ENCODE results near the gene LRFN3.
"Not testable (repeated sequence)": the region's sequence is repeated elsewhere in the genome, so short reads cannot be mapped to it uniquely, and the experiment has no call there.

Gene LRFN3

DNA sequence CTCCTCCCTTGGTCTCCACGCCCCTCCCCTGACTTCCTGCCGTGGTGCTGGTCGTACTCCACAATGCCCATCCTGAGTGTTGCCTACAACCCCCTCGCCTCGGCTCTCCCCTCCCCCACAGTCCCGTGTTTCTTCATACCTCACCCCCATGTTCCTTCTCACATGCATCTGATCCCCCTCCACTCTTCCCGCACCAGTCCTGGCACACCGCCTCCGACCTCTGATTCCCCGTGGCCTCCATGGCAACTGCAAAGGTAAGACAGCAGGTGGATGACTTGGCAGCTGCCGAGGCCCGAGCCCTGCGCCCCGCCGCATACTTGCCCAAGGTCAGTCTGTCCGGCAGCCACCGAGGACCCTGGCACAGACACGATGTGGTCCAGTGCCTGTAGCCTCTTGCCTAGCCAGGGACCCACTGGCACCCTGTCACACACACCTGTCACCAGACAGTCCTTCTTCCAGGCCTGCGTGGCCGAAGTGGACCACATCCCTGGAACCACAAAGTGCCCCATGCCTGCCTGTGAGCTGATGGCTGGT is 42.7 kb downstream of the LRFN3 start:
- DNase-seq: no peak

DNA sequence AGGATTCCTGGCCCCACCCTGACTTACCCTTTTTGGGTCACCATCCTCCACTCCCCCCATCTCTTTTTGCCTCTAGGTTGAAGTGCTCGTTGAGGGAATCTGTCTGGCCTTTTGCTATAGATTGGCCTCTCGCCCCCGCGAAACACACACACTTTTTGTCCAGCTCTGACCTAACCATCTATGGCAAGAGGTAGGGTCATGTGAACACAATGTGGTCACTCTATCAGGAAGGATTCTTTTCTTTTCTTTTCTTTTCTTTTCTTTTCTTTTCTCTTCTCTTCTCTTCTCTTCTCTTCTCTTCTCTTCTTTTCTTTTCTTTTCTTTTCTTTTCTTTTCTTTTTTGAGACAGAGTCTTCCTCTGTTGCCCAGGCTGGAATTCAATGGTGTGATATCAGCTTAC is 44.8 kb downstream of the LRFN3 start:
- DNase-seq: not testable (repeated sequence)

DNA sequence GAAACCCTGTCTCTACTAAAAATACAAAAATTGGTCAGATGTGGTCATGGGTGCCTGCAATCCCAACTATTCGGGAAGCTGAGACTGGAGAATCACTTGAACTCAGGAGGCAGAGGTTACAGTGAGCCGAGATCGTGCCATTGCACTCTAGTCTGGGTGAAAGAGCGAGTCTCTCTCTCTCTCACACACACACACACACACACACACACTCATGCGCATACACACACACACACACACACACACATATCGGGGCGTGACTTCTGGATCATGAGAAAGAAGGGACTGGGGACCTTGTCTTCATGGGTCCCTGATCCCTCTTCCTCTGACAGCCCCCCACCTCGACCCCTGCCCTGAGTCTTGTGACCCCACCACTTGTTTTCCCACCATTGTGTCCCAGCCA is 47.0 kb downstream of the LRFN3 start:
- no peak for DNase-seq

DNA sequence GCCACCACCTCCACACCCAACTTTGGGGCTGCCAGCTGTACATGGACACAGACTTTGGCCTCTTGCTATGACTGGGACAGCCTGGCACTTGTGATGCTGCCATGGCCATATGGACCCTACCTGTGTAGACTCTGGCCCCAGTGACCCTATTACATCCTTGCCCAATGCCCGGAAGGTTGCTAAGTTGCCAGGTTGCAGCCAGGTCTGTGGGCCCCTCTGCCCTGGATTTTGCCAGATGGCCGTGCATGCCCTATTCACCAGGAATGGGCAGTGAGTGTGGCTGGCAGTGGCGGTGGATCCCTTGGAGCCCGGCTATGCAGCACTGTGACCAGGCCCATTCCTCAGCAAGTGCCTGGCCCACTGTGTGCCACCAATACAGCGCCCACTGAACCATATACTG is 49.9 kb downstream of the LRFN3 start:
- no peak for DNase-seq

DNA sequence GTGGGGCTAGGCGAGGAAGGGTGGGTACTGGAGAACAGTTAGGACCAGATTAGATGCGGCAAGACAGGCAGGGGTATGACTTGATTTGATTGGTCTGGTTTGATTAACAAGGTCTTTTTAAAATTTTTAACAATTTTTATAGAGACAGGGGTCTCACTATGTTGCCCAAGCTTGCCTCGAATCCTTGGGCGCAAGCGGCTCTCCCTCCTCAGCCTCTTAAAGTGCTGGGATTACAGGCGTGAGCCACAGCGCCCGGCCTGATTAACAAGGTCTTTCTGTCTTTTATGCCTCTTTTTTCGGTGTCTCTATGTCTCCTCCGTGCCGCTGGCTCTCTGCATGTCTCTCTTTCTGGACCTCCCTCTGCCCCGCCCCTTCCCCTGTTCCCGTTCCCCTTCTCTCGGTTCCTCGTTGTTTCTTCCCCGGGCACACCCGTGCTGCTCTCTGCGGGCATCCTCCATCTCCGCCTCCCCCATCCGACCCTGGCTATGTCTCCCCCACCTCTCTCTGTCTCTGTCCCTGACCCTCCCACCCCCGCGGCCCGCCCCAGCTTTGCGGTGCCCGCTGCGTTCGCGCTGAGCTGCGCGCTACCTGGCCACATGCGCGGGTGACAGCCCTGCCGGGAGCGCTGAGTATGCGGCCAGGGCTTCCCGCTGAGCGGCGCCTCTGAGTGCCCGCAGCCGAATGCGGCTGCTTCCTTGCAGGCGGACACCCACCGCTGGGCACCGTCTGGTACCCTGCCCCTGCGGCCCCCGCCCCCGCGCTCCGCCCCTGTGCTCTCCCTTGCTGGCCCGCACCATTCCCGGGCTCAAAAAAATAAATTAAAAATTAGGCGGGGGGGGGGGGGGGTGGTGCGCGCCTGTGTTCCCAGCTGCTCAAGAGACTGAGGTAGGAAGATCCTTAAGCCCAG is 50.7 kb downstream of the LRFN3 start:
- DNase-seq: no peak

DNA sequence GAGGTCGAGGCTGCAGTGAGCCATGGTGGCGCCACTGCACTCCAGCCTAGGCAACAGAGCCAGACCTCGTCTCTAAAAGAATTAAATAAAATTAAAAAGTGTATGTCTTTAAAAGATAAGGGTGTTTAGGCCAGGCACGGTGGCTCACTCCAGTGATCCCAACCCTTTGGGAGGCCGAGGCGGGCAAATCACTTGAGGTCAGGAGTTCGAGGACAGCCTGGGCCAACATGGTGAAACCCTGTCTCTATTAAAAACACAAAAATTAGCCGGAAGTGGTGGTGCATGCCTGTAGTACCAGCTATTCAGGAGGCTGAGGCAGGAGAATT is 51.4 kb downstream of the LRFN3 start:
- no peak for DNase-seq

DNA sequence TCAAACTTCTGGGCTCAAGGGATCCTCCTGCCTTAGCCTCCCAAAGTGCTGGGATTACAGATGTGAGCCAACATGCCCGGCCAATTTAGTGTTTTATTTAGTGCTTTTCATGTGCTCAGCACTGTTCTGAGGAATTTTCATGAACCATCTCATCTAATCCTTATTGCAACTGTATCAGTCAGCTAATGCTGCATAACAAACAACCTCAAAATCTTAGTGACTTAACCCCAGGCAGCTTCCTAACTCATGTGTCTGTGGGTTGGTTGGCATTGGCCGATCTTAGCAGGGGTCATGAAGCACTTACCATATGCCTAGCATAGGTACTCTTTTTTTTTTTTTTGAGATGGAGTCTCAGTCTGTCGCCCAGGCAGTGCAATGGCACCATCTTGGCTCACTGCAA is 52.6 kb downstream of the LRFN3 start:
- no peak for DNase-seq

DNA sequence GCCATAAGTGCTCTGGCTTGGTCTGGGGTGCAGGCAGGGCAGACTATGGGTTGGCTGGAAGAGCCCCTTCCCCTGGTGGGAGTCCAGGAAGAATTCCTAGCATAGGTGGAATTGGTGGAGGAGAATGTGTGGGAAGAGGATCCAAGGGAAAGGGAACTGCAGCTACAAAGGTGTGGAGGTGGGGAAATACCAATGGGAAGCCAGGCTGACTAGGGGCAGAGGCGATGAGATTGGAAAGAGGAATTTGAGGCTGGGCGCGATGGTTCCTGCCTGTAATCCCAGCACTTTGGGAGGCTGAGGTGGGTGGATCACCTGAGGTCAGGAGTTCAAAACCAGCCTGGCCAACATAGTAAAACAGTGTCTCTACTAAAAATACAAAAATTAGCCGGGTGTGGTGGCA is 54.0 kb downstream of the LRFN3 start:
- no peak for DNase-seq

DNA sequence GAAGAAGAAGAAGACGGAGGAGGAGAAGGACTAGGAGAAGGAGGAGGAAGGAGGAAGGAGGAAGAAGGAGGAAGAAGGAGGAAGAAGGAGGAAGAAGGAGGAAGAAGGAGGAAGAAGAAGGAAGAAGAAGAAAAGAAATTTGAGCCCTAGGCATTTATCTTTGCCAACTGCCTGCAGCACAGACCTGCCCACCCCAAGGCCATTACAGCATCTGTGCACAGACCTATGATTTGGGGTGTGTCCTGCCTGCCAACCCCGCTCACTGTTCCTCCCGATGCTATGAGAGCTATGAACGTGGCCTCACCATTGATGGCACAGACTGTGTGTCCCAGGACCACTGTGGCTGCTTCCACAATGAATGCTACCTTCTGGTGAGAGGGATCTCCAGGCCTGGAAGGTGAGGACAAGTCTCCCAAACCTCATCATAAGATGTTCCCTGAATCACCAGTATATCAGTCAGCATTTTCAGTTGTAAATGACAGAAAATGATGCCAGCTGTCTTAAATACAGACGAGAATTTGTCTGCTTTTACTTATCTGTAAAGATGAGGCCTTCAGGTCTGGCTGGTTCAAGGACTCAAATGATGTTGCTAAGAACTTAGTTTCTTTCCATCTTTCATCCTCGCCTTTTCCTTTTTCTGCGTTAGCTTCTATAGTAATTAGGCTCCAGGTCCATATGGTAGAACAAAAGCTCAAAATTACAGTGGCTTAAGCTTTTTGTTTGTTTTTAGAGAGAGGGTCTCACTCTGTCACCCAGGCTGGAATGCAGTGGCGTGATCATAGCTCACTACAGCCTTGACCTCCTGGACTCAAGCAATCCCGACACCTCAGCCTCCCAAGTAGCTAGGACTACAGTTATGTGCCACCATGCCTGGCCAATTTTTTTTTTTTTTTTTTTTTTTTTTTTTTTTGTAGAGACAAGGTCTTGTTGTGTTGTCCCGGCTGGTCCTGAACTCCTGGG is 54.9 kb downstream of the LRFN3 start:
- no peak for DNase-seq

DNA sequence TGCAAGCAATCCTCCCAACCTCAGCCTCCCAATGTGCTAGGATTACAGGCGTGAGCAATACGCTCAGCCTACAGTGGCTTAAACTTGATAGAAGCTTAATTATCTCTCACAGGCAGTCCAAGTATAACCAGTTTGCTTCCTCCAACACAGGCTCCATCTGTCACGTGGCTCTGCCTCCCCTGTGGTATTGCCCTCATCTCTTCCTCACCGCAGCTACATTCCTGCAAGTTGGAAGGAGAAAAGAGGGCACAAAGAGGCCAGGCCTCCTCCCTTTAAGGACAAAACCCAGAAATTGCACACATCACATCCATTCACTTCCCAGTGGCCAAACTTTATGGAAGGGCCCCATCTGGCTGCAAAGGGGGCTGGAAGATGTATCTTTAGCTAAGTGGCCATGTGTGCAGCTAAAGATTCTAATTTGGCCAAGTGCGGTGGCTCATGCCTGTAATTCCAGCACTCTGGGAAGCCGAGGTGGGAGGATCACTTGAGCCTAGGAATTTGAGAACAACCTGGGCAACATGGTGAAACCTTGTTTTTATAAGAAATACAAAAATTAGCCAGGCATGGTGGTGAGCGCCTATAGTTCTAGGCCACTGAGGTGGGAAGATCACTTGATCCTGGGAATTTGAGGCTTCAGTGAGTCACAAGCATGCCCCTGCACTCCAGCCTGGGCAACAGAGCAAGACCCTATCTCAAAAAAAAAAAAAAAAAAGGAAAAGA is 55.7 kb downstream of the LRFN3 start:
- peak; percentile 14 for DNase-seq

DNA sequence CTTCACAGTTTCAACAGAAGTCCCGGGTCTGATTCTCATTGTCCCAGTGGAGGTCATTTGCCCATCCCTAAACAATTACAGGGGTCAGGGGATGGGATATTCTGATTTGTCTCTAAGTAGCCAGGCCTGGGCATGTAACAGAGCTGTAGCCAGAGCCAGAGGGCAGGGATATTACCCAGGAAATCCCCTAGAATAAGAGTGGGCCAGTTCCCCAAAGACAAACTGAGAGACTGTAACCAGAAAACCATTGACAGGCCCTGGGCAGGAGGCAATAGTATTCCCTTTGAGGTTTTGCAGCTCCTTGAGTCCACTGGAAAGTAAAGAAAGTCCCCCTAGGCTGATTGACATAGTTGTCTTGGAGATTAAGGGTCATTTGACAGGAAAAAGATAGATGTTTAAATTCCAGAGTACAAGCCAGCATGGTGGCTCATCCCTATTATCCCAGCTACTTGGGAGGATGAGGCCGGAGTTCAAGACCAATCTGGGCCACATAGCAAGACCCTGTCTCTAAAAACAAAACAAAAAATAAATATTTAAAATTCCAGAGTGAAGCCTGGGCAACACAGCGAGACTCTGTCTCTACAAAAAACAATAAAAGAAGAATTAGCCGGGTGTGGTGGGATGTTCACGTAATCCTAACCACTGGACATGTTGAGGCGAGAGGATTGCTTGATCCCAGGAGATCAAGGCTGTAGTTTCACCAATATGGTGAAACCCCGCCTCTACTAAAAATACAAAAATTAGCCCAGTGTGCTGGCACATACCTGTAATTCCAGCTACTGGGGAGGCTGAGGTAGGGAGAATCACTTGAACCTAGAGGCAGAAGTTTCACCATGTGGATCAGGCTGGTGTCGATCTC is 57.0 kb downstream of the LRFN3 start:
- no peak for DNase-seq

DNA sequence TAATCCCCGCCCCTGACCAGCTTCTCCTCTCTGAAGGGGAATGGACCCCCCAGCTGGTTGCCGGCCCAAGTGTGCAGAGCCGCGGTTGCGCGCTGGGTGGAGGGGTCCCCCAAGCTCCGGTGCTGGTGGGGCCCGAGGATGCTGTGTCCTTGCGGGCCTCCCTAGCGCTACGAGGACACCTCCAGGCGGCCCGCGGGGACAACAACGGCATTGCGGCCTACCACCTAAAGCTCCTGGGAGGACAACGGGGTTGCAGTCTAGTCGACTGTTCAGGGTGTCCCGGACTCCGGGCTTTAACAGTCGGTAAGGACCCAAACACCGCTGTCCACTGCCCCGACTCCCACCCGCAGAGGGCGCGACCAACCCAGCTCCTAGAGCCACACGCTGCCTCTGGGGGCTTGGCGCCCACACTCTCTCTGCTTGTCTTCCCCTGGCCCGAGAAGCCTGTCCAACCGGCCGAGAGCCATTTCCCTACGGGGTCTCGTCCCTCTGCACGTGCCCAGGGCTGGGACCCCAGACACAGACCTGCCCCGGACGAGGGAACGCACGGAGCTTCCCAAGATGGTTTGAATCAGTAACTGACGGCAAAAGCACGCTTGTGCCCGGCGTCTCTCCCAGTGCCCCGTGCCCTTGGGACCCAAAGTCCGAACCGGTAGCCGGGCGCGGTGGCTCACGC is 57.9 kb downstream of the LRFN3 start:
- no peak for DNase-seq

Measured in fibroblast of upper back skin (primary cell).